Liver (tissue), 9 donors: ENCODE measurements around the gene LRRC45. TPM values are rescaled to one million over a fixed set of nuclear protein-coding genes. Genes with fewer than 3 reads are reported as not detected.

ENCODE experiments used
- DNase-seq: peaks from one replicate; pipeline ENCODE4 v3.0.0-alpha.2; 2017; ENCODE audit warnings: low spot score
- H3K27ac ChIP-seq, 2 donors: one replicate each; pipeline ENCODE4 v1.7.0; 2013; ENCODE audit warnings: inconsistent platforms in 2 of 2, low read length in 2 of 2, control low read depth in 1 of 2, low read depth in 1 of 2, mild to moderate bottlenecking in 1 of 2
- H3K27me3 ChIP-seq, 4 donors: one replicate each; pipeline versions ENCODE4 v1.6.1 to v1.7.0; 2013; ENCODE audit warnings: low read length in 3 of 4, inconsistent platforms in 1 of 4, mild to moderate bottlenecking in 1 of 4, moderate library complexity in 1 of 4; ENCODE audit not compliant: control insufficient read depth in 4 of 4, insufficient read depth in 4 of 4
- H3K36me3 ChIP-seq, 4 donors: one replicate each; pipeline versions ENCODE4 v1.6.1 to v1.7.0; 2013; ENCODE audit warnings: low read length in 3 of 4, mild to moderate bottlenecking in 3 of 4, low read depth in 1 of 4, moderate library complexity in 1 of 4; ENCODE audit not compliant: control insufficient read depth in 4 of 4, insufficient read depth in 3 of 4
- H3K4me1 ChIP-seq, 4 donors: one replicate each; pipeline versions ENCODE4 v1.6.1 to v1.7.0; 2013; ENCODE audit warnings: low read length in 3 of 4, mild to moderate bottlenecking in 3 of 4, moderate library complexity in 1 of 4; ENCODE audit not compliant: control insufficient read depth in 4 of 4, insufficient read depth in 4 of 4
- H3K4me3 ChIP-seq, 3 donors: one replicate each; pipeline versions ENCODE4 v1.6.1 to v1.7.0; 2013; ENCODE audit warnings: low read length in 3 of 3, control low read depth in 1 of 3, low read depth in 1 of 3, mild to moderate bottlenecking in 1 of 3
- H3K9ac ChIP-seq, 2 donors: one replicate each; pipeline ENCODE4 v1.7.0; 2013; ENCODE audit warnings: low read length in 2 of 2, mild to moderate bottlenecking in 2 of 2, moderate library complexity in 2 of 2, control low read depth in 1 of 2, low read depth in 1 of 2
- H3K9me3 ChIP-seq, 4 donors: one replicate each; pipeline versions ENCODE4 v1.6.1 to v1.7.0; 2013; ENCODE audit warnings: low read length in 3 of 4; ENCODE audit not compliant: control insufficient read depth in 4 of 4
- ATF3 ChIP-seq: IDR thresholded peaks from 2 replicates; pipeline ENCODE4 v1.6.1; 2016; ENCODE audit warnings: antibody characterized with exemption
- CTCF ChIP-seq: fragments of 150-350 bp; IDR thresholded peaks from 2 replicates; pipeline ENCODE4 v1.5.1; 2017; ENCODE audit warnings: improper control_type of control experiment, low read depth, low read length; ENCODE audit not compliant: missing input control
- EGR1 ChIP-seq, 2 donors: IDR thresholded peaks; 2 replicates each; pipeline ENCODE4 v1.6.1; 2016 to 2018; ENCODE audit warnings: antibody characterized with exemption in 2 of 2, low read depth in 2 of 2
- FOXA1 ChIP-seq: IDR thresholded peaks from 2 replicates; pipeline ENCODE4 v1.6.1; 2016; ENCODE audit warnings: antibody characterized with exemption
- FOXA2 ChIP-seq: IDR thresholded peaks from 2 replicates; pipeline ENCODE4 v1.6.1; 2016; ENCODE audit warnings: antibody characterized with exemption
- GABPA ChIP-seq, 2 donors: IDR thresholded peaks in 1 of 2; conservative IDR thresholded peaks in 1 of 2; 2 replicates each; pipeline ENCODE4 v1.6.1; 2016; ENCODE audit warnings: antibody characterized with exemption in 2 of 2, mild to moderate bottlenecking in 1 of 2, moderate library complexity in 1 of 2
- HNF4A ChIP-seq, 2 donors: conservative IDR thresholded peaks; 2 replicates each; pipeline ENCODE4 v1.6.1; 2016; ENCODE audit warnings: antibody characterized with exemption in 2 of 2, mild to moderate bottlenecking in 2 of 2
- HNF4G ChIP-seq: IDR thresholded peaks from 2 replicates; pipeline ENCODE4 v1.6.1; 2016; ENCODE audit warnings: antibody characterized with exemption
- JUND ChIP-seq, 2 donors: IDR thresholded peaks; 2 replicates each; pipeline ENCODE4 v1.6.1; 2016; ENCODE audit warnings: antibody characterized with exemption in 2 of 2
- MAX ChIP-seq: IDR thresholded peaks from 2 replicates; pipeline ENCODE4 v1.6.1; 2016; ENCODE audit warnings: antibody characterized with exemption
- NR2F2 ChIP-seq: IDR thresholded peaks from 2 replicates; pipeline ENCODE4 v1.6.1; 2016; ENCODE audit warnings: antibody characterized with exemption
- RAD21 ChIP-seq, 2 donors: IDR thresholded peaks; 2 replicates each; pipeline ENCODE4 v1.6.1; 2016; ENCODE audit warnings: antibody characterized with exemption in 2 of 2, mild to moderate bottlenecking in 2 of 2
- RXRA ChIP-seq, 2 donors: IDR thresholded peaks; 2 replicates each; pipeline ENCODE4 v1.6.1; 2017 to 2018; ENCODE audit warnings: antibody characterized with exemption in 2 of 2, mild to moderate bottlenecking in 1 of 2
- SP1 ChIP-seq: IDR thresholded peaks from 2 replicates; pipeline ENCODE4 v1.6.1; 2018; ENCODE audit warnings: antibody characterized with exemption, mild to moderate bottlenecking
- TAF1 ChIP-seq: conservative IDR thresholded peaks from 2 replicates; pipeline ENCODE4 v1.6.1; 2016; ENCODE audit warnings: antibody characterized with exemption, mild to moderate bottlenecking
- YY1 ChIP-seq: IDR thresholded peaks from 2 replicates; pipeline ENCODE4 v1.6.1; 2016; ENCODE audit warnings: antibody characterized with exemption, mild to moderate bottlenecking
- ZBTB33 ChIP-seq: IDR thresholded peaks from 2 replicates; pipeline ENCODE4 v1.6.1; 2016; ENCODE audit warnings: antibody characterized with exemption
- WGBS: extraction: QIAGEN DNeasy Blood & Tissue Kit; methylation state at CpG from one replicate; pipeline ENCODE4 v1.1.7; 2013; 5-methylcytosine and 5-hydroxymethylcytosine counted together
- polyA plus RNA-seq, 2 donors: library from polyadenylated mRNA; stranded (reverse) in 1 of 2; unstranded in 1 of 2; fragments of 200-250 nt in 1 of 2; fragments of >200 nt in 1 of 2; fragmentation: Nextera tagmentation in 1 of 2; extraction: Ambion mirVana in 1 of 2; gene quantifications; one replicate each; pipeline versions ENCODE4 v1.2.1 to v1.2.3, GENCODE V29; 2013 to 2015
- total RNA-seq, 2 donors: library from RNA; depleted of rRNA; stranded (reverse); fragments of >200 nt; gene quantifications; one replicate each; pipeline ENCODE4 v1.2.3, GENCODE V29; 2014
- donor health status: healthy.
- donor health status: healthy.
- donor health status: healthy.
- donor health status: healthy.
- donor health status: healthy.

The LRRC45 gene
- total and polyA plus RNA-seq, 4 donors: 4.0 to 14.1 (median 7.0) TPM

- TF ChIP-seq RXRA (IDR thresholded peaks at IDR 0.05) (no peak), JUND (IDR thresholded peaks at IDR 0.05) (no peak), GABPA (IDR thresholded peaks at IDR 0.05 in 1 of 2, conservative IDR thresholded peaks at IDR 0.05 in 1 of 2) (no peak), YY1 (no peak), HNF4A (conservative IDR thresholded peaks at IDR 0.05) (no peak), EGR1 (IDR thresholded peaks at IDR 0.05; ENCODE audit: low read depth in 2 of 2) (no peak), HNF4G (no peak), FOXA1 (no peak), CTCF (no peak), TAF1 (no peak), RAD21 (IDR thresholded peaks at IDR 0.05) (no peak)
Observed at GRCh38 chr17:81984773-81985410, 38.2 kb upstream of the LRRC45 start (continued).

- Histone ChIP-seq H3K9me3 (no peaks in the 10 kb centered on the region), H3K4me3 (no peak overlapping the region), H3K9ac (no peak overlapping the region), H3K27ac (no peak overlapping the region), H3K4me1 (peaks cover 0 to 12% (median 8%) of the 10 kb centered on the region in 4 donors), H3K27me3 (no peaks in the 10 kb centered on the region), H3K36me3 (peaks cover 11 to 26% (median 17%) of the 10 kb centered on the region in 4 donors)
- WGBS: 97% methylated on average over 26 of the region's 26 CpGs
- no peak for DNase-seq
- TF ChIP-seq TAF1 (no peak), GABPA (IDR thresholded peaks at IDR 0.05 in 1 of 2, conservative IDR thresholded peaks at IDR 0.05 in 1 of 2) (no peak), FOXA2 (no peak), HNF4A (conservative IDR thresholded peaks at IDR 0.05) (no peak), NR2F2 (no peak), YY1 (no peak), JUND (IDR thresholded peaks at IDR 0.05) (no peak), HNF4G (no peak)
Observed at GRCh38 chr17:81986606-81987005, 36.5 kb upstream of the LRRC45 start.

GRCh38 chr17:81987161-81987770 is 35.8 kb upstream of the LRRC45 start:
- TF ChIP-seq CTCF: no peak
- no peak for TF ChIP-seq ATF3
- no peak for TF ChIP-seq FOXA1
- no peak for TF ChIP-seq TAF1
- TF ChIP-seq EGR1 (IDR thresholded peaks at IDR 0.05; ENCODE audit: low read depth in 2 of 2): no peak
- TF ChIP-seq JUND (IDR thresholded peaks at IDR 0.05): no peak
- TF ChIP-seq HNF4G: no peak
- TF ChIP-seq YY1: no peak
- TF ChIP-seq SP1: no peak
- TF ChIP-seq FOXA2: no peak
- no peak for TF ChIP-seq ZBTB33
- TF ChIP-seq MAX: no peak
- no peak for TF ChIP-seq NR2F2
- H3K9ac ChIP-seq: no peak overlapping the region
- no peak for DNase-seq
- peaks cover 11 to 26% (median 17%) of the 10 kb centered on the region in 4 donors for H3K36me3 ChIP-seq
- H3K27me3 ChIP-seq: no peaks in the 10 kb centered on the region
- no peak overlapping the region for H3K27ac ChIP-seq
- no peak overlapping the region for H3K4me3 ChIP-seq
- H3K4me1 ChIP-seq: peaks cover 3 to 19% (median 13%) of the 10 kb centered on the region in 4 donors
- 93% methylated on average over 26 of the region's 26 CpGs for WGBS
- no peaks in the 10 kb centered on the region for H3K9me3 ChIP-seq
